T-helper 1 cell (primary cell): ENCODE results near the gene RTP5.
"Not testable (repeated sequence)": the region's sequence is repeated elsewhere in the genome, so short reads cannot be mapped to it uniquely, and the experiment has no call there.

ENCODE experiments used
- DNase-seq, 5 donors: peaks; one replicate each; pipeline ENCODE4 v3.0.0-alpha.2; 2012 to 2020
- total RNA-seq, 4 donors: gene quantifications; one replicate each; lab custom pipeline; 2026; lab: John Stamatoyannopoulos, UW

RTP5 gene
- 0 to 0.54 (median 0.35) reads per million in 4 donors for total RNA-seq

DNA sequence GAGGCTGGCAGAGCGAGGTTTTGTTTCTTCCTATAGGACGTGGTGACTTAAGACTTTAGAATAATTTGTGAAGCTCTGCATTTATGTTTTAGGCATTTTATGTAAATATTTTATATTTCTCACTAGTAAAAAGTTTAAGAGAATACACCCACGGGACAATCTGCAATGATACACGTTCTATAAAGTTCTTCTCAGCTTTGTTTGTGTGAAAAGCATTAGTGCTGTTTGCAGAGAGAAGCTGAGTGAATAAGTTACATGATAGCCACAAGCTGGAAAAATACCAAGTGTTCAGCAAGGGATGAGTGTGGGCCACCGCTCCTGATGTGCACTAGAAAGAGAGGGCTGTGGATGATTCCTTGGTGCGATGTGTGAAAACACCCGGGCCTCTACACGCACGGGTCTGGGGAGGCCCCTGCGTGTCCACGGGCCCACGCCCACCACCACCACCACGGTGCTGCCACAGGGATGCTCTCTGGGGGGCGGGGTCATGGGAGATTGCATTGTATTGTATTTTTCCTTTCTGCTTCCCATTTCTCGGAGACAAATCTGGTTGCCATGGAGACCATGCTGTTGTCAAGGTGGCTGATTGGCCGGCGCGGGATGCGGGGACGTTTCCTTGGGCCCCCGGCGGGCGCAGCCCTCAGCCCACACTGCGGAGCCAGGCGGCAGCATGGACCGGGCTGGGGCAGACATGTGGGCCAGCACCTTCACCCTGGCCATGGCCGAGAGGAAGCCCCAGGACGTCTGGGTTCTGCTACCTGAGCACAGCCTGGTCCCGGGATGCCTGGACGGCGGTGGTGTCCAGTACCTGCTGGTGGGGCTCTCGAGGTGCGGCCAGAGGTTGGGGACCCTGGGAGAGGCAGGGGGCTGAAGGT, at the start of gene RTP5:
Gene RTP5 (plus strand): TSS at position 643 of the 875 bp plus-strand sequence. CDS start 28 bp downstream, at position 671.
- no peak for DNase-seq

DNA sequence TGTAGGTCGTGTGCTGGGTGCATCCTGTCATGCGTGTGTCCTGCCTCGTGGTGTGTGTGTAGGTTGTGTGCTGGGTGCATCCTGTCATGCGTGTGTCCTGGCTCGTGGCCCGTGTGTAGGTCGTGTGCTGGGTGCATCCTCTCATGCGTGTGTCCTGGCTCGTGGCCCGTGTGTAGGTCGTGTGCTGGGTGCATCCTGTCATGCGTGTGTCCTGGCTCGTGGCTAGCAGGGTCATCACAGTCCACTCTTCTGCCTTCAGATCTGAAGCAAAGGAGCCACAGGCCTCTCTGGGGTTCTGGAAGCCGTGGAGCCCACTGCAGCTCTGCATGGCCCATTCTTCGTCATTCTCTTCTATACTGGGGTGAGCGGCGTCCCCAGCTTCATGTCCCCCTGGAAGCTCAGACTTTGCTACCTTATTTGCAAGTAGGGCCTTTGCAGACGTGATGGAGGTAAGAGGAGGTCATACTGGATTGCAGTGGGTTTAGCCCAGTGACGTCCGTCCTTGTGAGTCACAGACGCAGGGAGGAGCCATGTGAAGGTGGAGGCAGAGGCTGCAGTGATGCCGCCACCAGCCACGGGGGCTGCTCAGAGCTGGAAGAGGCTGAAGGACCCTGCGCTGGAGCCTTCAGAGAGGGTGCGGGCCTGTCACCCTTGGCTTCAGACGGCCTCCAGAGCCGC, 49.4 kb upstream of the RTP5 start:
- DNase-seq: not testable (repeated sequence)

DNA sequence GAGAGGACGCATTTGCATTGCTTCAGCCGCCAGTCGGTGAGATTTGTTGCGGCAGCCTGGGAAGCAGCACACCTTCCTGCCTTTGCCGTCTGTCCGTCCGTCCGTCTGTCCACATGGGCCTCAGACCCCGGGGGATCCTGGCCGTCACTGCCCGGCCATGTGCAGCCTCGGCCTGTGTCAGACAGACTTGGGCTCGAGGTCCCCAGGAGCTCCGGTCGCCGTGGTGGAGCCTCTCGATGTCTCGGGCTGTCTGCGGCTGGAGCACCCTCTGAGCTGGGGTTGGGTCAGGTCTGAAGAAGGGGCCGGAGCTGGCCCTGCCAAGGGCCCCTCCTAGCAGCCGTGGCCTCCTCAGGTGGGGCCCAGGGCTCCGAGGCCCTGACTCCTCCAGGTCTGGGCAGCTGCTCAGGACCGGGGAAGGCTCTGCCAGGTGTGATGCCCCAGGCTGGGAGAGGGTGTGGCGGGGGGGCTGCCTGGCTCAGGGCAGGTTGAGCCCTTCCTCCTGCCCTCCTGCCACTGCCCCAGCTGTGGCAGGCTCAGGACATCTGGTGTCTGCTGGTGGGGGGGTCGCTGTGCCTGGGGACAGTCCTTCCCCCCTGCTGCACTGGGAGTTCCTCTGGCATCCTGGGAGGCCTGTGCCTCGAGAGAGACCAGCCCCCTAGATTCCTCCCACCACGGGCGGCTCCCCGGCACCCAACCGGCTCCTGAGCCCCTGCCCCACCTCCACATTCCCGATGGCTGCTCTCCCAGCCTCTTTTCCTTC, 48.7 kb upstream of the RTP5 start:
- no peak for DNase-seq

DNA sequence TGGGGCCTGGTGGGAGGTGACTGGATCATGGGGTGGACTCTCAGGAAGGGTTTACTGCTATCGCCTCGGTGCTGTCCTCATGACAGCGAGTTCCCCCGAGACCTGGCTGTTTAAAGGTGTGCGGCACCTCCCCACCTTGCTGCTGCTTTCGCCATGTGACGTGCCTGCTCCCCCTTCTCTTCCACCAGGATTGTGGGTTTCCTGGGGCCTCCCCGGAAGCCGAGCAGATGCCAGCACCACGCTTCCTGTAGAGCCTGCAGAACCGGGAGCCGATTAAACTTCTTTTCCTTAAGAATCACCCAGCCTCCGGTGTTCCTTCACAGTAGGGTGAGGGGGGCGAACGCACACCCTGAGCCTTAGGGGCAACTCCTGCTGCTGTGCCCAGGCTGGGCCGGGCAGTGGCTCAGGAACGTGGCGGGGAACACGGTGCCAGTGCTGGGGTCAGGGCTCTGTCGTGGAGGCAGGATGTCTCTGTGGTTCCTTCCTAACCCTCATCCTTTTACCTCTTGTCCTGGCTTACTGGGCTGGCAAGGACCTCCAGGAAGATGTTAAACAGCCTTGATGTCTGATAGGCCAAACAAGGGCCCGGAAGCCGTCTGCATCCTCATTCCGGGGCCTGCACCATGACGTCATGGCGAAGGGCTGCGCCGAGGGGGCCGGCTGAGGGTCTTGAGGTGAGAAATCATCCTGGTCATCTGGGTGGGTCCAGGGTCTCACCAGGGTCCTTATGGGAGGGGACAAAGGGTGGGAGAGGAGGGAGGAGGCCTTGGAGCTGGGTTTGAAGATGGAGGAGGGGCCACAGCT, 47.9 kb upstream of the RTP5 start:
- no peak for DNase-seq

DNA sequence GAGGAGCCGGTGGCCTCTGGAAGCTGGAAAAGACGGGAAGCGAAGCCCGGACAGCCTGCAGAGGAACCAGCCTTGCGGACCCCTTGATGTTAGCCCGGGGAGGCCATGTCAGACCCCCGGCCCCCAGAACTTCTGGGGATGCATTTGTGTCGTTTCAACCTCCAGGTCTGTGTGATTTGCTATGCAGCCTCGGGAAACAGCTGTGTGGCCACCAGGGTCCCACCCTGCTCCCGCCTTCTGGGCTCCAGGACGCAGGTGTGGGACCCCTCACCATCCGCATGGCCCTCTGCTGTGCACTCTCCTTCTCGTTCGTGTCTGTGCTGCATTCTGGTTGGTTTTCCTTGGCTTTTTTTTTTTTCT, 47.3 kb upstream of the RTP5 start:
- DNase-seq: no peak

DNA sequence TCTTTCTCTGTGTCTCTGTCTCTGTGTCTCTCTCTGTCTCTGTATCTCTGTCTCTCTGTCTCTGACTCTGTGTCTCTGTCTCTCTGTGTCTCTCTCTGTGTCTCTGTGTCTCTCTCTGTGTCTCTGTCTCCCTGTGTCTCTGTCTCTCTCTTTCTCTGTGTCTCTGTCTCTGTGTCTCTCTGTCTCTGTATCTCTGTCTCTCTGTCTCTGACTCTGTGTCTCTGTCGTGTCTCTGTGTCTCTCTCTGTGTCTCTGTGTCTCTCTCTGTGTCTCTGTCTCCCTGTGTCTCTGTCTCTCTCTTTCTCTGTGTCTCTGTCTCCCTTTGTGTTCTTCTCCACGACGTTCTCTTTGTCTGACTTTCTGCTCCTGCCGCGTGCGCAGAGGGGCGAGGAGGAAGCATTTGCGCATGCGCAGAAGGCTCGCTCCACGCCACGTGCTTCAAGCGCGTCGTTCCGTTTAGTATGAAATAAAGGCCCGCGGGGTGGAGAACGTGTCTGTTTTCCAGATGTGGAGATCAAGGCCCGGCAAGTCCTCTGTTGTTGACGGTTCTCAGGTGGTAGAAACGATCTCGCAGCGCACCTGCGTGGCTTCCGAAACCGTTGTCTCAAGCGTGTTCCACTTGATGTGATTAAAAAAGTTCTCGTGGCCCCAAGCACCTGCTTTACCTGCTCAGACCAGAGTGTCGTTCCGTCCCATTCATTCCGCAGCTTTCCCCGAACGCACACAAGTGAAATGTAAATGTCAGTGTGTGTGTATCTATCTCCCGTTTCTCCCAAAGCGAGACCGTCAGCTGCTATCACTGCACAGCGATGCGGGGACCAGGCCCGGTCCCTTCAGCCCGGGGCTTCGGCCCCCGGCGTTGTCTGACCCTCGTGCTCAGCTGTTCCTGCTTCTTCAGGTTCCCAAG, 45.7 kb upstream of the RTP5 start:
- not testable (repeated sequence) for DNase-seq

DNA sequence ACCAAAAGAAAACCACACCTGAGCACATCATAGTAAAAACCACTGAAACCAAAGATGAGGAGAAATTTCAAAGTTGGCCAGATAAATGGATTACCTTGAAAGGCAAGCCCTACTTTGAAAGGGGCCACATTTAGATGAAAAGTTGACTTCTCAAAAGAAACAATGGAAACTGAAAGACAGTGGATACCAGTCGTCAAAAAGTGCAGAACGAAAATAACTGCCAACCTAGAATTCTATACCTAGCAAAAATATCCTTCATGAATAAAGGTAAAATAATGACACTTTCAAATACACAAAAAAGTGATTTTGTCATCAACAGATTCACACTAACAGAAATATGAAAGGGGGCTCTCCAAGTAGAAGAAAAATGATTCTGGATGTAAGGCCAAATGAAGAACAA, 42.1 kb upstream of the RTP5 start:
- no peak for DNase-seq

DNA sequence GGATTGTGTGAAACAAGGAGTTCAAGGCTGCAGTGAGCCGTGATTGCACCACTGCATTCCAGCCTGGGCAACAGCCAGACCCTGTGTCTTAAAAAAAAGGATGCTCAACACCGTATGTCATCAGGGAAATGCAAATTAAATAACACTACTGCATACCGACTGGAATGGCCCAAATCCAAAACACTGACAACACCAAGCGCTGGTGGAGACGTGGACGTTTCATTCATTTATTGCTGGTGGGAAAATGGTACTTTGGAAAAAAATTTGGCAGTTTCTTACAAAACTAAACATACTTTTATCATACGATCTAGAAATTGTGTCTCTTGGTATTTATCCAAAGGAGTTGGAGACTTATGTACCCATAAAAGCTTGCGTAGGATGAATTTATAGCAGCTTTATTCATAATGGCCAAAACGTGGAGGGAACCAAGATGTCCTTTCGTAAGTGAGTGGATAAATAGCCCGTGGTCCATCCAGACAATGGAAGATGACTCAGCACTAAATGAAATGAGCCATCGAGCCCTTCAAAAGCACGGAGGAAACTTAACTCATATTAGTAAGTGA, 36.3 kb upstream of the RTP5 start:
- no peak for DNase-seq

DNA sequence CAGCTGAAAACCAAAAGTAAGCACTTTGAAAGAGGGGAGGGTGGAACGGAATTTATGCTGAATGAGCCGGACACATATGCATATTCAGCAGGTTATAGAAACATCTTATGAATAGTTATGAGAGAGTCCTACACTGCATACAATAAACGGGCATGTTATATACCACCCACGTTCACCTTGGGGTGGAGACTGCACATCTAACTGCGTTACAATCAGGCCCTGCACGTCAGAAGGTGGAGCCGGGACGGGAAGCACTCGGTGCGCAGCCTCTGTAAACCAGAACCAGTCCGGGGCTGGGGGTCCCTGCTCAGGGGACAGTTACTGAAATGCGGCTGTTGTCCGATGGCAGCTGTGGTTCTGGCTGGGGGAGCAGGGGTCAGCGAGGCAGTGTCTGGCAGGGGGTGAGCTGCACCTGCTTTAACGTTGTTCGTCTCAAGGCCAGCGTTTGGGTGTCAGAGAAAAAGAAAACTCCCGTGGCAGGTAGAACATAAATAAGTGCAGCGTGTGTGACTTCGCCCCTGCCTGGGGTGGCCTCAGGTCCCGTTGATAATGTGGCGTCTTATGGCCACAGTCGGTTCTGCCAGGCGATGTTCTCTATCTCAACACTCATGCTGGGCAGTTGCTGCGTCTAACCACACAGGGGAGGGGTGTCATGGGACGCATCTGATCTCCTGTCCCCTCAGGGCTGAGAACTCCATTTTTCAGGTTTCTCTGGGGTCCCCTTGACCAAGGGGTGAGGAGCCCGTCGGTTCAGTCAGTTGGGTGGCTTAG, 35.6 kb upstream of the RTP5 start:
- DNase-seq: not testable (repeated sequence)

DNA sequence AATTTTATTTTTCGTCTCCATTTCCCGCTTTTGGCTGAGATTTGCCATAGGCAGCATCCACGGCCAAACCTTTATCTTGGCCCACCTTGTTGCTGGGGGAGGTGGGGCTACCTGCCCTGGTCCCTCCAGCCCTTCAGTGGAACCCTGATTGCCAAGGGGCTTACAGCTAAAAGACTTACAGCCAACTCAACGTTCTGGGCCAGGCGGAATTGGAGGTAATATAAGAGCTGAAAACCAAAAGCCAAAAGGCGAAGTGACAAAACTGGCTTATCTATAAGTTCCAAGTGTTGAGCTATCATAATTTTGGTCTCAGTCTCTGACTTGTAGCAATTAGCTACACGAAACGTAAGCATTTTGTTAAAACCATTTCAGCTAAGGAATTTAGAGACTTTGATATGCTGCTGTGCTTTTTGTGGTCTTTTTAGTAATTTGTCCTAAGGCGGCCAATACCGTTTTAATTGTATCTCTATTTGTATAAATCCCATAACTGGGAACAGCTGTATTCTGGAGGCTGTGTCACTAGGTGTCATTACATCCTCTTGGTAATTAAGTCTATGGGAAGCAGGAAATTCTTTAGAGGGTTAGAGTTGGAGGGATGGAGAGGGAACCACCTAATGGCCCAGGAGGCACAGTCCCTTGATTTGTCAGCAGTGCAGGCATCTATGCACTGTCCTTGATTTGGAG, 34.9 kb upstream of the RTP5 start:
- no peak for DNase-seq

DNA sequence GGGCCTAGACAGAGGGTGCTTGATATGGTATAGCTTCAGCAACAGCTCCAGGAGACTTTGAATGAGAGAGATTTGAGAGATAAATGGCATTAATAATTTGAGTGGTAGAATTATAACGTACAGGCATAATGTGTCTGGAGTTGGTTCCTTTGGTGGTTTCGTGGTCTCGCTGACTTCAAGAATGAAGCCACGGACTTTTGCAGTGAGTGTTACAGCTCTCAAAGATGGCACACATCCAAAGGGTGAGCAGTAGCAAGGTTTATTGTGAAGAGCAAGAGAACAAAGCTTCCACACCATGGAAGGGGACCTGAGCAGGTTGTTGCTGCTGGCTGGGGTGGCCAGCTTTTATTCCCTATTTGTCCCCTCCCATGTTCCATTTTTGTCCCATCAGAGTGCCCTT, 33.9 kb upstream of the RTP5 start:
- no peak for DNase-seq

DNA sequence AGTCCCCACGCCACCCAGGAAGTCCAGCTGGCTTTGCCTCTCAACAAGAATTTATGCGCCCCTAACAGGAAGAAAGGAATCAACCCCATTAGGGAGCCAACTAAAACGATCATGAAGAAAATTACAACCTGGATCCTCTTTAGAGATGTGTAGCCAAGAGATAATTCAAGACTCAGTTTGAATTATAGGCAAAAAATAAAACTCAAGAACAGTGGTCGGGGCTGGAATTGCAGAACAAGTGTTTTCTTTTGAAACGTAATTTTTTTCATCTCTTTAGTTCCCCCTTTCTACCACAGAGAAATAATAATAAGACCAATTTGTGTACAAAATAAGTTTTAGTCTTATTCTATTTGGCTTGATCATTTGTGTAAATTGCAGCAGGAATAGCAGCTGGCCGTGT, 33.2 kb upstream of the RTP5 start:
- DNase-seq: no peak

DNA sequence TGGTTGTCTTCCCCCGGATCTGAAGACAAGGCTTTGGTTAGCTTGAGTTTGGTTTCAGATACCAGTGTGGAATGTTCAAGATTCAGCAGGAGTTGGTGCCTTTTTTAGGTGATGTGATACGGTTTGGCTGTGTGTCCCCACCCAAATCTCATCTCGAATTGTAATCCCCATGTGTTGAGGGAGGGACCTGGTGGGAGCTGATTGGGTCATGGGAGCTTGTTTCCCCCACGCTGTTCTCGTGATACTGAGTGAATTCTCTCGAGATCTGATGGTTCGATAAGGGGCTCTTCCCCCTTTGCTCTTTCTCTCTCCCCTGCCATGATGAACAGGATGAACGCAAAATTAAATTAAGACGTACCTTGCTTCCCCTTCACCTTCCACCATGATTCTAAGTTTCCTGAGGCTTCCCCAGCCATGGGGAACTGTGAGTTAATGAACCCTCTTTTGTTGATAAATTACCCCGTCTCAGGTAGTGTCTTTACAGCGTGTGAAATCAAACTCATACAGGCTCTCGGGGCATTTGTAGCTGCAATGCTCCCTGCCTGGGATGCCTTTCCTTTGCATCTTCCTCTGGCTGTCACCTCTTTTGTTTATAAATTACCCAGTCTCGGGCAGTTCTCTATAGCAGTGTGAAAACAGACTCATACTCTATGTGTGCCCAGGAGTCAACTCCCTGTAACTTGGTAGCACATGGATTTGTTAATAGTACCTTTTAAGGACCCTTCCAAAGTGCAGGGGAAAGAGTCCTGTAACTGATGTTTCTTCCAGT, 32.1 kb upstream of the RTP5 start:
- no peak for DNase-seq

DNA sequence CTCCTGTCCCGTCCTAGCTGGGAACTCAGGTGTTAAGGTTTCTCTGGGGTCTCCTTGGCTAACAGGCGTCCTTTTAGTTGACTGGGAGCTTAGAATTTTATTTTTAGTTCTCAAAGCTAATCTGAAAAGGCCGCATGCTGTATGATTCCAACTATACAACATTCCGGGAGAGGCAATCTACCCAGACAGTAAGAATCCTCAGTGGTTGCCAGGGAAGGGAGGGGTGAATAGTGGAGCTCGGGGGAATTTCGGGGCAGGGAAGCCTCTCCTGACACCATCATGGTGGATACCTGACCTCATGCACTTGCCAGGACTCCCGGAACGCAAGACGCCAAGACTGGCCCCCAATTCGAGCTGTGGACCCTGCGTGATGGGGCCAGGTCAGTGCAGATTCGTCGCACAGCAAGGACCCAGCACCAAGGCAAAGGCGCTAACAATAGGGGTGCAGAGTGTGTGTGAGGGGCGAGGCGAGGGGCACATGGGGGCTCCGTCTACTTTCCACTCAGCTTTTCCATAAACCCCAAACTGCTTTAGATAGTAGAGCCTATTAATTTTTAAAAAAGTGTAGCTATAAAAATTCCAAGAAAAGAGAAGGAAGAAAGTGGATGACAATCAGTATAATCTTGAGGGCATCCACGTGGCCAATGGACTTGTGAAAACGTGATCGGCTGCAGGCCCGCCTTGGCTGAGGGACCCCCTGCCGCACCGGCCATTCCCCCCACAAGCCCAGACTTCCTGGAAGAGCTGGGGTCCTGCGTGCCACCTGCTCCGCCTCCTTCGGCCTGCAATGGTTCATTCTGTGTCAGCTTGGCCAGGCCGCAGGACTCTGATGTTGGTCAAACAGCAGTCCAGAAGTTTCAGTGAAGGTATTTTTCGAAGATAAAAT, 28.1 kb upstream of the RTP5 start:
- DNase-seq: no peak

DNA sequence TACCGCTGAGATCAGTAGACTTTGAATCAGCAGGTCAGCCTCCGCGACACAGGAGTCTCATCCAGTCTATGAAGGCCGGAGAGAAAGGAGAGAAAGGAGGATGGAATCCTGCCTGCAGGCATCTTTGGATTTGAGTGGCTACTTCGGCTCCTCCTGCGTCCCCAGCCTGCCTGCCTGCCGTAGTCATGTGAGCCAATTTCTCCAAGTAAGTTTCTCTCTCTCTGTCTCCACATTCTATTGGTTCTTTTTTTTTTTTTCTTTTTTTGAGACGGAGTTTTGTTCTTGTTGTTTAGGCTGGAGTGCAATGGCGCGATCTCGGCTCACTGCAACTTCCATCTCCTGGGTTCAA, 27.5 kb upstream of the RTP5 start:
- DNase-seq: no peak

DNA sequence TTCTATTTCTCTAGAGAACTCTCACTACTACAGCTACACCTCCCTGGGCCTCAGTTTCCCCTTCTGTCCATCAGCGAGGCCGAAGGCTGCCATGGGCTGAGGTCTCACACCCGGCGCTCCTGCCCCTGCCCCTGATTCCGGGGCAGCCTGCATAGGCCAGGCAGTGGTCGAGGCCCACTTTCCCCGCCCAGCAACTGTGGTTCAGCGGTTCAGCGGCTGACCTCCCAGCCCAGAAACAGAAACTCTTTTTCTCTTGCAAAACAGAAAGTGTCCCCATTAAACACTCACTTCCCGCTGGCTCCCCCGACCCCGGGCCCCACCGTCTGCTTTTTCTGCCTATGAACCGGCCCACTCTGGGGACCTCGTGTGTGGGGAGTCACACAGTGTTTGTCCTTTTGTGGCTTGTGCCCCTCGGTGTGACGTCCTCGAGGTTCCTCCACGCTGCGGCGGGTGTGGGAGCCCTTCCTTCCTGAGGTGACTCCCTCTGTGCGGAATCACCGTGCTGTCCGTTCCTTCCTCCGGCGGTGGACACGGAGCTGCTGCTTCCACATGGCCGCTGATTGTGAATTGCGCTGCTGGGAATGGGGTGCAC, 26.8 kb upstream of the RTP5 start:
- peak in 1 of 5 donors; percentile 43 for DNase-seq

DNA sequence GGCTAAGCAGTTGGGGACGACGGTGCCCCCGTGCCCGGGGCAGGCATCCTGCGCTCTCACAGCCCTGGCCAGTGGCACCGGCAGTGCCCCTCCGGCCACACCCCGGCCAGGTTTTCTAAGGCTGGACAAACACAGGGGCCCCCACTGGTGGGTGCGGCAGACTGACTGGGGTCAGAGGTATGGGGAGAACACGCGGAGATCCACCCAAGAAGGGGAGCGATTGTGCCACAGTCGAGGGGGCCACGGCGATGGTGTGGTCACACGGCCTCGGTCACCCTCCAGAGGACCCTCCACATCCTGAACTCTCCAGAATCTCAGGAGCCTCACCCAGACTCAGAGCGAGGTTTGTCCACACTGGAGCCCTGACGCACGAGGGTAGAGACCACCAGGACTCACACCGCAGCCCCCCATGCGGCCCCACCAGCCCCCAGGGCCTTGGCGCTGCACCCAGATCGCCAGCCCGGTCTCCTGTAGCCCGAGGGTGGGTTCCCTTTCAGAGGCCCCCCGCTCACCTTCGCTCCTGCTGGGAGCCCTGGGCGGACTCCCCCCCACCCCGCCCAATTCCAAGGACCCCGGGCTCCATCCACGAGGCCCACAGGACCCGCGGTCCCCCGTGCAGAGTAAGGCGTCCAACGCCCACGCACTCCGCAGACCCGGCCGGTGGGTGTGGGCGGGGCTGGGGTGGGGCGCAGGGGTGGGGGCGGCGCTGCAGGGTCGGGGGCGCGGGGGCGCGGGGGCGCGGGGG, 26.0 kb upstream of the RTP5 start:
- no peak for DNase-seq
